HepG2 (cell line): Measurements from ENCODE around the gene EGFR. TPM values are rescaled to one million over a fixed set of nuclear protein-coding genes. Genes with fewer than 3 reads are reported as not detected.

Experiments
- DMTF1 ChIP-seq: sonication (generic); formaldehyde crosslinking; IDR thresholded peaks from 2 replicates; pipeline ENCODE4 v1.4.0; 2020; ENCODE audit warnings: mild to moderate bottlenecking, missing genetic modification reagents
- EHMT2 ChIP-seq: fragments of 200-600 bp; sonication (generic); IDR thresholded peaks from 2 replicates; pipeline ENCODE4 v1.7.0; 2017; ENCODE audit warnings: antibody characterized with exemption, low read depth, low read length, borderline replicate concordance
- ETV5 ChIP-seq: IDR thresholded peaks from 2 replicates; pipeline ENCODE4 v1.6.1; 2018; ENCODE audit warnings: missing biosample characterization, missing genetic modification reagents, inconsistent platforms, borderline replicate concordance
- FOSL1 ChIP-seq: sonication (generic); formaldehyde crosslinking; IDR thresholded peaks from 2 replicates; pipeline ENCODE4 v1.9.0; 2021; ENCODE audit warnings: missing genetic modification reagents, borderline replicate concordance
- FOXJ3 ChIP-seq: sonication (generic); formaldehyde crosslinking; IDR thresholded peaks from 2 replicates; pipeline ENCODE4 v1.4.0; 2020; ENCODE audit warnings: missing genetic modification reagents, mild to moderate bottlenecking, borderline replicate concordance
- LRRFIP1 ChIP-seq: sonication (generic); formaldehyde crosslinking; conservative IDR thresholded peaks from 2 replicates; pipeline ENCODE4 v1.4.0; 2020; ENCODE audit warnings: missing genetic modification reagents
- MAFG ChIP-seq: sonication (generic); formaldehyde crosslinking; IDR thresholded peaks from 2 replicates; pipeline ENCODE4 v1.5.1; 2020; ENCODE audit warnings: mild to moderate bottlenecking, missing genetic modification reagents
- MIER3 ChIP-seq: IDR thresholded peaks from 2 replicates; pipeline ENCODE4 v1.6.1; 2016; ENCODE audit warnings: missing compliant biosample characterization, borderline replicate concordance
- NFKBIZ ChIP-seq: IDR thresholded peaks from 2 replicates; pipeline ENCODE4 v1.6.1; 2018; ENCODE audit warnings: missing genetic modification reagents, missing compliant biosample characterization
- PLSCR1 ChIP-seq: sonication (generic); formaldehyde crosslinking; IDR thresholded peaks from 2 replicates; pipeline ENCODE4 v1.5.0; 2020; ENCODE audit warnings: missing genetic modification reagents, mild to moderate bottlenecking, borderline replicate concordance
- SNAI1 ChIP-seq: sonication (generic); formaldehyde crosslinking; IDR thresholded peaks from 2 replicates; pipeline ENCODE4 v1.5.0; 2020; ENCODE audit warnings: mild to moderate bottlenecking, missing genetic modification reagents, borderline replicate concordance
- SNAPC5 ChIP-seq: sonication (generic); formaldehyde crosslinking; IDR thresholded peaks from 2 replicates; pipeline ENCODE4 v1.8.1; 2023; ENCODE audit warnings: mild to moderate bottlenecking, missing genetic modification reagents, borderline replicate concordance
- TAF1 ChIP-seq: sonication (generic); formaldehyde crosslinking; IDR thresholded peaks from 2 replicates; pipeline ENCODE4 v1.4.0; 2020; ENCODE audit warnings: missing genetic modification reagents
- THRA ChIP-seq: sonication (generic); formaldehyde crosslinking; IDR thresholded peaks from 2 replicates; pipeline ENCODE4 v1.4.0; 2020; ENCODE audit warnings: missing genetic modification reagents, borderline replicate concordance
- ZNF280D ChIP-seq: sonication (generic); formaldehyde crosslinking; IDR thresholded peaks from 2 replicates; pipeline ENCODE4 v1.5.1; 2020; ENCODE audit warnings: mild to moderate bottlenecking, missing genetic modification reagents
- ZNF704 ChIP-seq: sonication (generic); formaldehyde crosslinking; IDR thresholded peaks from 2 replicates; pipeline ENCODE4 v1.8.1; 2023; ENCODE audit warnings: mild to moderate bottlenecking, inconsistent platforms, moderate library complexity, missing genetic modification reagents, borderline replicate concordance
- polyA plus RNA-seq, 8 experiments: library from polyadenylated mRNA; depleted of rRNA in 3 of 8; stranded (reverse) in 7 of 8; unstranded in 1 of 8; fragments of >200 nt; fragmentation: Illumina TruSeq in 4 of 8; extraction: Trizol in 4 of 8; gene quantifications; 2 replicates each; pipeline versions ENCODE4 v1.2.1 to v1.2.3, GENCODE V29; 2011 to 2016; ENCODE audit warnings: low read depth in 4 of 8, missing spikeins in 1 of 8, mixed read lengths in 1 of 8; ENCODE audit not compliant: insufficient read depth in 1 of 8
- total RNA-seq, 5 experiments: library from RNA; depleted of rRNA; stranded (reverse); fragments of >200 nt; fragmentation: Illumina TruSeq; extraction: Trizol; gene quantifications; 2 replicates each; pipeline ENCODE4 v1.2.3, GENCODE V29; 2016; ENCODE audit warnings: low read depth in 1 of 5

The EGFR gene
- total and polyA plus RNA-seq, 2 of the 13 experiments (the other 11 are each of a cell fraction or from before 2014, with no cell fraction given), result 7.0 to 10.0 TPM

- TF ChIP-seq MIER3 (CRISPR knock-in tag) (no peak; the same call in 1 of the 2 replicates), FOXJ3 (peak; percentile 73; the same call in 1 of the 2 replicates), SNAI1 (CRISPR knock-in tag) (peak; percentile 68; the same call in 1 of the 2 replicates), ETV5 (CRISPR knock-in tag) (peak; percentile 80), LRRFIP1 (CRISPR knock-in tag) (no peak), PLSCR1 (CRISPR knock-in tag) (no peak), ZNF280D (peak; percentile 83), FOSL1 (no peak), MAFG (no peak), TAF1 (peak; percentile 70), ZNF704 (CRISPR knock-in tag) (peak; percentile 26; the same call in 1 of the 2 replicates), SNAPC5 (CRISPR knock-in tag) (no peak), NFKBIZ (CRISPR knock-in tag) (no peak), THRA (CRISPR knock-in tag) (0 out of 2 replicates have a peak, but pooled peaks have one; percentile 62), DMTF1 (CRISPR knock-in tag) (no peak), EHMT2 (no peak)
Observed at GRCh38 chr7:55177589-55178261, 158.9 kb downstream of the EGFR start (continued).
